GM12878 (cell line): ENCODE data around the gene ACADM. TPM values are rescaled to one million over a fixed set of nuclear protein-coding genes. Genes with fewer than 3 reads are reported as not detected.

Experiments
- CBX5 ChIP-seq: sonication (generic); IDR thresholded peaks from 2 replicates; pipeline ENCODE4 v1.6.1; 2016; ENCODE audit warnings: low read depth, moderate library complexity, mild to moderate bottlenecking, inconsistent platforms
- CEBPZ ChIP-seq: fragments of 150-350 bp; IDR thresholded peaks from 2 replicates; pipeline ENCODE4 v1.6.1; 2016; ENCODE audit warnings: low read depth, low read length
- CREB1 ChIP-seq: IDR thresholded peaks from 2 replicates; pipeline ENCODE4 v1.6.1; 2012; ENCODE audit warnings: low read depth, mild to moderate bottlenecking, inconsistent platforms
- GABPA ChIP-seq: IDR thresholded peaks from 2 replicates; pipeline ENCODE4 v1.6.1; 2014; ENCODE audit warnings: antibody characterized with exemption, low read depth, mild to moderate bottlenecking, inconsistent platforms
- HDAC2 ChIP-seq: fragments of 200-600 bp; sonication (generic); IDR thresholded peaks from 2 replicates; pipeline ENCODE4 v1.6.1; 2017
- HDGF ChIP-seq: fragments of 450-650 bp; IDR thresholded peaks from 2 replicates; pipeline ENCODE4 v1.6.1; 2016; ENCODE audit warnings: antibody characterized with exemption
- LARP7 ChIP-seq: fragments of 450-650 bp; IDR thresholded peaks from 2 replicates; pipeline ENCODE4 v1.6.1; 2017; ENCODE audit warnings: mild to moderate bottlenecking
- MEF2B ChIP-seq: fragments of 450-650 bp; IDR thresholded peaks from 2 replicates; pipeline ENCODE4 v1.6.1; 2018; ENCODE audit warnings: mild to moderate bottlenecking, moderate library complexity; ENCODE audit not compliant: partially characterized antibody, poor library complexity, severe bottlenecking
- MTA3 ChIP-seq: IDR thresholded peaks from 2 replicates; pipeline ENCODE4 v1.6.1; 2012; ENCODE audit warnings: low read length, inconsistent platforms, borderline replicate concordance
- NFXL1 ChIP-seq: fragments of 450-650 bp; IDR thresholded peaks from 2 replicates; pipeline ENCODE4 v1.6.1; 2017; ENCODE audit warnings: antibody characterized with exemption, mild to moderate bottlenecking, borderline replicate concordance
- NR2F1 ChIP-seq: fragments of 450-650 bp; conservative IDR thresholded peaks from 2 replicates; pipeline ENCODE4 v1.6.1; 2017; ENCODE audit warnings: mild to moderate bottlenecking
- PML ChIP-seq: IDR thresholded peaks from 2 replicates; pipeline ENCODE4 v1.6.1; 2012; ENCODE audit warnings: low read length, inconsistent platforms
- POLR2A ChIP-seq: IDR thresholded peaks from 2 replicates; pipeline ENCODE4 v1.6.1; 2011; ENCODE audit warnings: low read depth, mild to moderate bottlenecking, low read length
- RUNX3 ChIP-seq: IDR thresholded peaks from 2 replicates; pipeline ENCODE4 v1.6.1; 2012; ENCODE audit warnings: low read length, inconsistent platforms
- SMAD1 ChIP-seq: fragments of 450-650 bp; IDR thresholded peaks from 2 replicates; pipeline ENCODE4 v1.6.1; 2018; ENCODE audit warnings: mild to moderate bottlenecking, low read depth; ENCODE audit not compliant: partially characterized antibody
- SMARCA5 ChIP-seq: fragments of 450-650 bp; IDR thresholded peaks from 2 replicates; pipeline ENCODE4 v1.6.1; 2017; ENCODE audit warnings: mild to moderate bottlenecking
- STAT1 ChIP-seq: fragments of 450-650 bp; conservative IDR thresholded peaks from 2 replicates; pipeline ENCODE4 v1.6.1; 2014; ENCODE audit warnings: antibody characterized with exemption, mild to moderate bottlenecking
- USF2 ChIP-seq: IDR thresholded peaks from 2 replicates; pipeline ENCODE4 v1.6.1; 2011; ENCODE audit warnings: low read depth, low read length, improper control_type of control experiment, borderline replicate concordance
- YY1 ChIP-seq: IDR thresholded peaks from 2 replicates; pipeline ENCODE4 v1.6.1; 2011; ENCODE audit warnings: low read depth, mild to moderate bottlenecking, low read length
- ZBTB4 ChIP-seq: fragments of 450-650 bp; formaldehyde crosslinking; IDR thresholded peaks from 2 replicates; pipeline ENCODE4 v1.4.0; 2022; ENCODE audit warnings: mild to moderate bottlenecking, moderate library complexity
- ZNF24 ChIP-seq: fragments of 450-650 bp; IDR thresholded peaks from 2 replicates; pipeline ENCODE4 v1.6.1; 2017; ENCODE audit warnings: antibody characterized with exemption, mild to moderate bottlenecking
- ZZZ3 ChIP-seq: IDR thresholded peaks from 2 replicates; pipeline ENCODE4 v1.6.1; 2011; ENCODE audit warnings: low read depth; ENCODE audit not compliant: control insufficient read depth, insufficient read length
- polyA plus RNA-seq, 11 experiments: library from polyadenylated mRNA; depleted of rRNA in 4 of 11; unstranded in 6 of 11; stranded (reverse) in 5 of 11; fragments of >200 nt; fragmentation: Nextera tagmentation in 4 of 11; fragmentation: Illumina TruSeq in 1 of 11; extraction: Ambion mirVana in 4 of 11; extraction: Trizol in 1 of 11; gene quantifications; 1 replicate in 1 of 11; 2 replicates in 10 of 11; pipeline versions ENCODE4 v1.2.1 to v1.2.3, GENCODE V29; 2011 to 2016; ENCODE audit warnings: inconsistent platforms in 2 of 11, missing spikeins in 2 of 11, low read depth in 1 of 11
- total RNA-seq, 4 experiments: library from RNA; depleted of rRNA in 3 of 4; stranded (reverse); fragments of >200 nt in 3 of 4; fragmentation: Illumina TruSeq in 1 of 4; extraction: Trizol in 1 of 4; gene quantifications; 2 replicates each; pipeline versions ENCODE4 v1.2.1 to v1.2.3, GENCODE V29; 2013 to 2021
- TF ChIP-seq, protein P1 (sequence below): IDR thresholded peaks from 2 replicates; pipeline ENCODE4 v1.6.1; 2012; ENCODE audit warnings: low read depth, low read length, improper control_type of control experiment

ACADM gene
- total and polyA plus RNA-seq, 10 of the 15 experiments (the other 5 are each of a cell fraction or from before 2014, with no cell fraction given): 119 to 245 (median 204) TPM

DNA sequence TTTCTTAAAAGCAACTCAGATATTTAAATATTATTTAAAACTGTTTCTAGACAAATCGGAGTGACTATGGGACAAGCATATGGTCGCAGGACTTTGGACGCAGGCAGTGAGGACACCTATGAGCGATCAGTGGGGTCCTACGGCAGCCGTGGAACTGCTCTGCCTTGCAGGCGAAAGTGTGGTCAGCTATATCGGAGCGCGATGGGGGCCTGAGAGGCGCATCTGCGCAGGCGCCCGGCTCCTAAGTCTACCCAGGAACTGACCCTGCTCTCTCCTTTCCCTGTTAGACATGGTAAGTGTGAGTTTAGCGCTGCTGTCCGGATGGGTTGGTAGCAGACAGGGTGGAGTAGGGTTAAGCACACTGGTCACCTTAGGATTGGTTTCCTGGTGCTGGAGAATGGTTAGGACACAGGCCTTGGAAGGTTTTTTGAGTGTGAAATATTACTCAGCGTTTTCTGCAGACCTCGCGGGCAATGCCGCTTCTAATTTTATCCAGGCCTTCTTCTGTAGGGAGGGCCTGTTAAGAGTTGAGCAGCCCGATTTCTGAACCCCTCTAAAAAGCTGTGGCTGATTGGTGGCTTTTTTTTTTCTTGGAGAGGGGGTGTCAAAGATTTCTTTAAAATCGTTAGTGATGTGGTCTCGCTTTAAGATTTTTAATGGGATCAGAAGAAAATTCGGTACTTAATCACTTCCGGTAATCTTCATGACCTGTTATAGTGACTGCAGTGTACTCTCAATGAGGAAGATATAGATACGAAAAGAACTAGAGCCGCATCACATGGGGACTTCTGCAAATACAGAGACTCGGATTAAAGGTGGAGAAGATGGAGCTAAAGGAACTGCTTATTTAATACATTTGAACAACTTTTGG is 61.7 kb downstream of the ACADM start, which contains the start of gene RABGGTB (continued):
- TF ChIP-seq, protein P1, sequence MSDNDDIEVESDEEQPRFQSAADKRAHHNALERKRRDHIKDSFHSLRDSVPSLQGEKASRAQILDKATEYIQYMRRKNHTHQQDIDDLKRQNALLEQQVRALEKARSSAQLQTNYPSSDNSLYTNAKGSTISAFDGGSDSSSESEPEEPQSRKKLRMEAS: peak; percentile 96
- TF ChIP-seq SMARCA5 (0 out of 2 replicates have a peak, but pooled peaks have one; percentile 39), GABPA (no peak), POLR2A (peak; percentile 100), CREB1 (peak; percentile 53), SMAD1 (peak; percentile 50), HDGF (no peak), ZZZ3 (no peak), NFXL1 (no peak), CBX5 (no peak), RUNX3 (peak; percentile 54), CEBPZ (no peak), MTA3 (peak; percentile 13; the same call in 1 of the 2 replicates), NR2F1 (0 out of 2 replicates have a peak, but pooled peaks have one; percentile 46), USF2 (no peak), YY1 (no peak), HDAC2 (no peak), ZBTB4 (no peak), STAT1 (peak; percentile 79; the same call in 1 of the 2 replicates), MEF2B (no peak), LARP7 (no peak), PML (peak; percentile 99), ZNF24 (no peak)
